Hematopoietic multipotent progenitor cell treated with erythropoietin and hydrocortisone succinate and interleukin-3 and kit ligand, for 4 days (in vitro differentiated cells): Measurements from ENCODE around the gene AKAP6.

Experiments
- DNase-seq: peaks from one replicate; pipeline ENCODE4 v3.0.0-alpha.2; 2015

The AKAP6 gene

GRCh38 chr14:32408018-32408417 lies 78.9 kb downstream of the AKAP6 start:
- DNase-seq, result no peak

DNA sequence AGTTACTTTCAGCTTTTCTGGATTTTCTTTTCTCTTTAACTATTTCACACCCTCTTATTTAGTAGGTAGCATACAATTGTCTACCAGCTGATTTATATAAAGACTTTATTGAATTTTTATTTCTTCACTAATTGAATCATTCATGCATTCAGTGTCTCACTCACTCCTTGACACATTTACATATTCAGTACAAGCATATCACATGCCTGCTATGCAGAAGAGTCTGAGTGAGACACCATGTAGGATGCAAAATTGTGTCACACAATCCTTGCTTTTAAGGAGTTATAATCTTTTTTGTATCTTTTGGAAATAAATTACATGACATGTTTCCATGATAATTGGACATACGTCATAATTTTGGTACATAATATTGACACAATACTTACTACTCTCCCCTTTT lies 83.0 kb downstream of the AKAP6 start:
- DNase-seq, result no peak

DNA sequence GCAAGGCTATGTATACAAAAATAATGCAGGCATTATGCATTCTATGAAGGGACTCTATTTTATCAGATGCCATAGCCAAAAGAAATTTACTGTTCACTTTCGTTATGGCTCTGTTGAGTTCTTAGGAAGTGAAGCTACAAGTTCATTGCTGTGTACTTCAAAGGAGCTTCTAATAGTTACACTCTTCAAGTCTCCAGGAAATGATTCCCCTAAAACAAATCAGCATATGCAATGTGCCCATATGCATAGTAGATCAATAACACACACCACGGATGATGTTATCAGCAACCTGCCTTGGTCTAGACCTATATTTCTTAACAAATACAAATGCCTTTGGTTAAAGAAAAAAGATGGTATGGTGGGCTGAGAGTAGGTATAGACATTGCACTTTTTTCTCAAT lies 83.4 kb downstream of the AKAP6 start:
- DNase-seq, result no peak

GRCh38 chr14:32413967-32414640 lies 85.0 kb downstream of the AKAP6 start:
- no peak for DNase-seq

DNA sequence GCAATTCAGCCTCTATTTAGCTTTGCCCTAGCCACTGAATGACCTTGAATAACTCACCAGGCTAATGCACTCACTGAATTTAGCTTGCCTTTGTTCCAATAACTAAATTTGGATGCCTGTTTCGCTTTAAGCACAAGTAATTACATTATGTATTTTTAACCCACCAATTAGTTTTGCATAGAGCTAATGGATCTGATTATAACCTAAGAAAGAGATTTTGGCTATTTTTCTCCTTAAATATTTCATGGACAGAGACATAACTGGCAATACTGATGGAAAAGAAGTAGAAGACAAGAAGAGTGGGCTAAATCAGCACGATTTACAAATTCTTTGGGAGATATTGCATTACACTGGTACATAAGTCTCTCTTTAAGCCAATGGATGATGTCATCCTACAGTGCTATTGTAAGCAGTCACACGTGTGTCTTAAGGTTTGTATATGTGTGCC lies 85.7 kb downstream of the AKAP6 start:
- no peak for DNase-seq

- no peak for DNase-seq
Observed at GRCh38 chr14:32417956-32418552, 89.0 kb downstream of the AKAP6 start.

DNA sequence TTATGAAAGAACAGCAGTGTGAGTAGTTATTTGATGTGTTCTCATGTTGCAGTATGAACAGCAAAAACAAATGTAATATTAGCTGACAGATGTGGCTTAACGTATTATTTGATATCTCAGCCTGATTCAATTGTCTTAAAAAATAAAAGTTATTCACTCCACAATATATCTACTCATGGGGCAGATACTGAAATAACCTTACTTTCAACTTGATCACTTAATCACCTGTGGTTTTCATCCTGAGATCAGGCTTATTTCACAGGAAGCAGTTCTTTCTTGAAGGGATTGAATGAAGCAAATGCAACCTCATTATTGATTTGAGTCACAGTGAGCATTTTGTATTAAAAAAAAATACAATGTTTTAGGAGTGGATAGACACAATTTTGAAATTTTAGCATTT lies 90.3 kb downstream of the AKAP6 start:
- no peak for DNase-seq

GRCh38 chr14:32421781-32422180 lies 92.7 kb downstream of the AKAP6 start:
- no peak for DNase-seq

DNA sequence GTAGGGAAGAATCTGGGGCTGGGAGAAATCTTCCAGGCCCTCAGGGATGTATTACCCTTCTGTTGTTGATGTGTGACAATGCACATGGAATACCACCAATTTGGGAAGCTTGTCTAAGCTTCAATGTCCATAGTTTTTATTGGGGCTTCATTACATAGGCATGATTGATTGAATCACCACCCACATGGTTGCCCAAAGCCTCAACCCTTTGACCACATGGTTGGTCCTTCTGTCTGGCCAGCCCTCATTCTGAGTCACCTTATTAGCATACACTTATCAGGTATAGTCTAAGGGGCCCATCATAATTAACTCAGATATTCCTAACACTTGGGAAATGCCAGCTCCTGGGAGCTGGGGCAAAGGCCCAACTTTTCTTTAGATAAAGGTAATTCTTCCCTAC lies 93.3 kb downstream of the AKAP6 start:
- DNase-seq, result no peak

- no peak for DNase-seq
Observed at GRCh38 chr14:32426028-32426427, 96.9 kb downstream of the AKAP6 start.

DNA sequence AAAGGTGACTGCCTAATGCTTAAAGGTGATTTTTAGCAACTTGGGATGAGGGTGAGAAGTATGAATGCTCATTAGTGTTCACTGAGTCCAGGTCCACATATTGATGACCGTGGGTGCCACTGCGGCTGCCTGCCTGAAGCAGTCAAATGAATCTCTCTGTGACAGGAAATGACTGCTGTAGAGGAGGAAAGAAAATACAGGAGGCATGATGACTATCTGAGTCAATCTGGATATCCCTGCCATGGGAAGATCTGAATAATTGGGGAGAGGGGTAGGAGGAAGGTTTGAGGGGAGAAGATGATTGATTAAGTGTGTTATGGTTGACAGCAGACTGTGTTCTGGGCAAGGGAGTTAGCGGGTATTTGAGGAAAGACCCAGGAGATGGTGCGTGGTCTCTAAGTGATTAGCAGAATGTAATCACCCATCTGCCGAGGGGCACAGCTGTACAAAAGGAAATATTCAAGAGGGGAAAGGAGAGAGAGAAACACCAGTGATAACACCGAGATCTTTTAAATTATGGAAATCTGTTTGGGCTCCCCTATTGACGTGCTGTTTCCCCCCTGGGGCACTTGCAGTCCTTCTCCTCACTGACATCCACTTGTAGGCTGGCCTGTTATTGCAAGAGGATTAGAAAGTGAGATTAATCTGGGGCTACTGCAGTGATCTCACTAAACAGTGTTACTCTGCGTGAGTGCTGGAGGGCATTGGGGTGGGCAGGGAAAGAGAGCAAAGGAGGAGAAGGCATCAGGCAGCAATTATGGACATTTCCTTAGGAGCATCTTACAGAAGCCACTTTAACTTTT lies 97.7 kb downstream of the AKAP6 start:
- DNase-seq, result no peak

DNA sequence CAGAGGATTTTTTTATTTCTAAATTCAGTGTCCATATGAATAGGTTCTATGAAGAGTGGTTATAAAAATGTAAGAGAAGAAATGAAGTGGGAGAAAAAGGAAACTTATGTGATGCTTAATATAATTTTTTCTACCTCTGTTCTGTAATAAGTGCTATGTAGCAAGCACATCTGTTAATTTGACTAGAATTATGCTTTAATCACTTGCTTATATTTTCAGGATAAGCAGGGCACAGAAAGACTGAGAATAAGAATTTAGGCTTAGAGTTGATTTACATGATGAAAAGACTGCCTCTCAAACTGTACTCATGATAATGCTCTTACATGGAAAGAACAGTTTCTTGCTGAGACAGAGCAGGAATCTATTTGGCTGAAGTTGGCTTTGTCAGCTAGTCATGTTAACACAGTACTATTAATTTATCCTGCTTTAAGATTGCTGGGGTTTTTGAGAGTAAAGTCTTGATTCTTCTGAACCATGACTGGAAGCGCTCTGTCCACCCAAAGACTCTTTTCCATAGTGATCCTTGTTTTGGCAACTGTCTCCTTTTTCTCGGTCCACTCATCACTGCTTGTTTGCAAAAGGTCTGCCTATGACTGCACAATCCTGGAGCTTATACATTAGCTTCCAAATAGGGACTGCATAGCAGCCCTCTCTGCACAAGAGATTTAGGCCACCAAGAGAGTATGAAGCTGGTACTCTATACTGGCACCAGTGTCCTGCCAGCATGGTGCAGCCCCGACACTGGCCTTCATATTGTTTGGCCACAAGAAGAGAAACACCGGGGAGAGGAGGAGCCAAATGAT lies 98.8 kb downstream of the AKAP6 start:
- no peak for DNase-seq

DNA sequence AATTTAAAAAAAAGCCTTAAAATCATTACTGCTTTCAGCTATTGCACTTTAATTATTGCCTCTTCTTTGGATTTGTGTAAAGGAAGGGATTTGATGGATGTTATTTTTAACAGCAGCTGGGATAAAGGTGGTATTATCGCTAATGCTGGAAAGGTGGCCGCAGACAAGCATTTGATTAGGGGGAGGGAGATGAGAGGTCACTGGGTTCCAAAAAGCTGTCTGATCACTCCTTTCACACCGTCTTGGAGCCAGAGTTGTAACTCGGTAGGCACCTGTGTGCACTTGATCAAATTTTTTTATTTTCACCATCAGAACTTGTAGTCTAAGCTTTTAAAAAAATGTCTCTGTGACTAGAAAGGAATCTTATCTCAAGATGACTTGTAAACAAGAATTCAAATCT lies 99.8 kb downstream of the AKAP6 start:
- no peak for DNase-seq

DNA sequence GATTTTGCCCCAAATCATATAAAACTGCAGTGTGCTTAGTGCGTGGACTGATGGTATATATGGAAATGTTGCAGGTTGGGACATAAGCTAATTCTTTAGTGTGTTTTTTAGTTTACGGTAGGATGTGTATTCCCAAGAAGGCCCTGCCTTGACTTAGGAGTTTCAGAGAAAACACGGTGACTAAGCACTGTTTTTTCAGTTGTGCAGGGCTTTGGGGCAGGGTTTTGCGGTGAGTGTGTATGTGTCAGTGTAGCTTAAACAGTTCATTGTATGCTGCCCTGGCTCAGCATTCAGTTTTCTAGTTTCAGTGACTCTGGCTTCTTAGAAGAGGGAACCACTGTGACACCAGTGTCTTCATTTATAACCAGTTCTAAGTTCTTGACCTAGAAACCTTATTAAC lies 101.2 kb downstream of the AKAP6 start:
- no peak for DNase-seq

DNA sequence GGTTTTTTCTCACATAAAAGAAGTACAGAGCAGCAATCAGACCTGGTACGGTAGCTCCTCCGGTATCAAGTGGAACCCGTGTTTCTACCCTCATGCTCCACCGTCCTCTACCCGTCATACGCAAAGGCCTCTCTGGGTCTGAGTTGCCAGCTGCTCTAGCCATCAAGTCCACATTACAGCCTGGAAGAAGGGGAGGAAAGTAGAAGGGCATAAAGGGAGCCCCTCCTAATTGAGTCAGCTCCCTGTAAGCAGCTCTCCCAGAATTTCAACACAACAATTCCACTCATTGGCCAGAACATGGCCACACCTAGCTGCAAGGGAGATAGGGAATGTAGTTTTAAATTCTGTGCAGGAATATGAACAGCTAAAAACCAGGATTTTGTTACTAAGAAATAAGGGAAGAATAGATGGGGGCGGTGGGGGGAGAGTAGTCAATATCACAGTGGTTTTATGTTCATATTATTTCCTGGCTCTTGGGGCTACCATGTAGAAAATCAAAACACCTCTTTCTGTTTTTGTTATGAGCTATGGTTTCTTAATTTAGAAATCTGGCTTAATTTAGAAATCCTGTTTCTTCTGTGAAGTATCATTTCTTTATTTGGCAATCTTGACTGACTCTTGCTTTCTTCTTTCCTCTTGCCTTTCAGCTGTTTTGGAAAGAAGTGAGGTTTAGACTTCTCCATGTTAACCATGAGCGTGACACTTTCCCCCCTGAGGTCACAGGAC lies 103.9 kb downstream of the AKAP6 start:
- no peak for DNase-seq

DNA sequence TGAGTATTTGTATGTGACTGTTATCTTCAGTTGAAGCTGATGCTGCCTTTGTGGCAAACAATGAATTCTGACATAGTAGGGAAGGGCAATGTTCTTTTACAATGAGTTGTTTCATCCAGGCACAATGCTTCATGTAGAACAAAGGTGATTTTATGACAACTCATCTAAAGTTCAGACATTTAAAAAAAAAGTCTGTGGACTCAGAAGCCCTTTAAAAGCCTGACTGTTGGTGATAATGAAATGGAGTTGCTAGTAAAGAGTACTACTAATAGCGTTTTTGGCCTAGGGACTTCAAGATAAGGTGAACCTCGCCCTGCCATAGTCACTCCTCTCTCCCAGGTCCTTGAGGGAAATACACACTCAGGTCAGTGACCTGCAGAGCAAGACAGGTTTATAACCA lies 105.1 kb downstream of the AKAP6 start:
- peak; percentile 25 for DNase-seq

DNA sequence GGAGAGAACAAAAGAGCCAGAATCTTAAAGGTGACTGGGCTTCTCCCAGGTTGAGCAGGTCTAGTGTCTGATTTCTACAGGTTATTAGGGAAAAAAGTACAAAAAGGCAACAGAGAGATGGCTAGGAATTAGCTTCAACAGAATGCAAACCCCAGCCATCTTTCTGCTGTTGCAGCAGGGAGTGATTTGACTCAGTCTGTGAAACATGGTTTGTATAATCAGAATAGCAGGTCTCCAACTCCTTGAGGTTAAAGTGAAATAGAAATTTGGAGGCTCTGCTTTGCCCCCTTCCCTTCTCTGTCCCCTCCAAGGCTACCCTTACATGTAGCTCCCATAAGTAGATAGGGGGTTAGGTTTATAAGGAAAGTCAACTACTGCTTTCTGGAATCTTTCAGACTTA lies 105.8 kb downstream of the AKAP6 start:
- DNase-seq, result no peak

GRCh38 chr14:32435411-32435810 lies 106.3 kb downstream of the AKAP6 start:
- DNase-seq, result no peak

- DNase-seq, result no peak
Observed at GRCh38 chr14:32436993-32437392, 107.9 kb downstream of the AKAP6 start.

GRCh38 chr14:32438517-32438916 lies 109.4 kb downstream of the AKAP6 start:
- DNase-seq, result no peak

- DNase-seq, result no peak
Observed at GRCh38 chr14:32443890-32444661, 115.0 kb downstream of the AKAP6 start.

DNA sequence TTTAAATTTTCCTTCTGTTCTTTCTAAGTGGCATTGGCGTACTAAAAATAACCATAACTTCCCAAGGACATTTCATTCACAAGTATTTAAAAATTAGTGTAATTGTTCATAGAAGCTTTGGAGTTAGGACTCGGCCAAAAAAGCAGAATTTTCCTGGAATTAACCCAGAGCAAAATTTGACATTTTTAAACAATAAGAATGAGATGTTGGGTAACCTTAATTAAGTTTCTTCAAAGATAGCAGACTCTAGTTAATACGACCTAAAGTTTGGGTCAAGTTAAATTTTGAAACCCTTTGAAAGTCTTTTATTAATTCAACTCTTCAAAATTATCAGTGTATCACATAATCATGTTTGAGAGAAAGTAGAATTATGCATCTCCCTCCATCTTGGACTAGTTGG lies 118.3 kb downstream of the AKAP6 start:
- no peak for DNase-seq
